K562 (cell line): Measurements from ENCODE around the gene DNAAF9. TPM values are rescaled to one million over a fixed set of nuclear protein-coding genes. Genes with fewer than 3 reads are reported as not detected.

Source experiments
- ATAC-seq: fragments of 200-7000 bp; cut with Tn5 transposase; 3 replicates; pipeline ENCODE4 v1.9.1; 2020; ENCODE audit warnings: moderate library complexity
- BruUV-seq: library from RNA; stranded (reverse); fragments of 400-500 nt; replicated peaks from 2 replicates; lab custom pipeline; 2021; lab: Mats Ljungman, UMichigan
- CTCF ChIA-PET: fragments of 300-600 bp; formaldehyde crosslinking; extraction: SDS; loops from one replicate; lab custom pipeline; 2021; ENCODE audit warnings: low intra/inter-chr PET ratio; lab: Yijun Ruan, JAX
- POLR2A ChIA-PET: fragments of 300-600, 350-650 bp; sonication (Branson Sonifier 250); formaldehyde crosslinking; extraction: SDS; loops from one replicate; lab custom pipeline; 2021; ENCODE audit warnings: antibody characterized with exemption, inconsistent platforms; lab: Yijun Ruan, JAX
- DNase-seq, 4 experiments: peaks; one replicate each; pipeline versions ENCODE4 v3.0.0 to v3.0.0-alpha.2; 2011 to 2018; ENCODE audit warnings: low spot score in 3 of 4, mixed read lengths in 3 of 4; ENCODE audit errors: extremely low read depth in 1 of 4
- FAIRE-seq: peaks from 2 replicates; lab custom pipeline; 2011; peaks lifted over from hg19 to GRCh38; lab: Jason Lieb, UNC
- H2AFZ ChIP-seq: 2 replicates; pipeline ENCODE4 v1.6.0; 2011; ENCODE audit warnings: low read depth, low read length, control low read depth, inconsistent platforms
- H3K27ac ChIP-seq: fragments of 200-600 bp; 3 replicates; pipeline ENCODE4 v1.8.0; 2011; ENCODE audit warnings: low read depth, mild to moderate bottlenecking, control low read depth, inconsistent platforms, low read length, moderate library complexity, mixed read lengths; ENCODE audit errors: extremely low read depth
- H3K27me3 ChIP-seq, 2 experiments: fragments of 300-600 bp in 1 of 2; 2 replicates in 1 of 2; 3 replicates in 1 of 2; pipeline versions ENCODE4 v1.6.0 to v1.8.0; 2011; ENCODE audit warnings: inconsistent platforms in 2 of 2, low read length in 2 of 2, mild to moderate bottlenecking in 1 of 2, mixed read lengths in 1 of 2, moderate library complexity in 1 of 2; ENCODE audit not compliant: control insufficient read depth in 2 of 2, insufficient read depth in 2 of 2
- H3K36me3 ChIP-seq: fragments of 300-600 bp; 3 replicates; pipeline ENCODE4 v1.8.0; 2011; ENCODE audit warnings: mild to moderate bottlenecking, low read length, inconsistent platforms; ENCODE audit not compliant: control insufficient read depth, insufficient read depth
- H3K4me1 ChIP-seq, 2 experiments: fragments of 200-600 bp in 1 of 2; replicated peaks in 1 of 2; 2 replicates in 1 of 2; 3 replicates in 1 of 2; pipeline versions ENCODE4 v1.5.1 to v1.8.0; 2011; ENCODE audit warnings: inconsistent platforms in 2 of 2, low read length in 2 of 2, mild to moderate bottlenecking in 1 of 2, mixed read lengths in 1 of 2, moderate library complexity in 1 of 2; ENCODE audit not compliant: control insufficient read depth in 2 of 2, insufficient read depth in 2 of 2
- H3K4me2 ChIP-seq: 2 replicates; pipeline ENCODE4 v1.6.1; 2011; ENCODE audit warnings: low read length, control low read depth, inconsistent platforms, mixed read lengths; ENCODE audit not compliant: insufficient read depth
- H3K4me3 ChIP-seq: fragments of 200-600 bp; sonication (generic), shearing (Covaris generic); 2 replicates; pipeline ENCODE4 v1.5.1; 2016; ENCODE audit warnings: control low read depth, inconsistent platforms
- H3K79me2 ChIP-seq: fragments of 200-600 bp; 3 replicates; pipeline ENCODE4 v1.8.0; 2011; ENCODE audit warnings: low read length, inconsistent platforms; ENCODE audit not compliant: control insufficient read depth, insufficient read depth
- H3K9ac ChIP-seq, 2 experiments: 2 replicates each; pipeline versions ENCODE4 v1.6.0 to v1.6.1; 2011; ENCODE audit warnings: low read depth in 2 of 2, low read length in 2 of 2, control low read depth in 1 of 2, inconsistent platforms in 1 of 2, mild to moderate bottlenecking in 1 of 2, mixed read lengths in 1 of 2; ENCODE audit not compliant: insufficient read depth in 1 of 2
- H3K9me1 ChIP-seq: one replicate; pipeline ENCODE4 v1.6.0; 2011; ENCODE audit warnings: inconsistent platforms, mild to moderate bottlenecking, low read length, moderate library complexity; ENCODE audit not compliant: control insufficient read depth, insufficient read depth
- H3K9me3 ChIP-seq: replicated peaks from 2 replicates; pipeline ENCODE4 v1.5.1; 2011; ENCODE audit warnings: low read depth, low read length, inconsistent platforms; ENCODE audit not compliant: control insufficient read depth, insufficient read depth
- H4K20me1 ChIP-seq: replicated peaks from 2 replicates; pipeline ENCODE4 v1.6.1; 2011; ENCODE audit warnings: low read length, inconsistent platforms, mixed read lengths; ENCODE audit not compliant: control insufficient read depth, insufficient read depth
- RREB1 ChIP-seq: fragments of 250-450 bp; sonication (Bioruptor Pico); IDR thresholded peaks from 2 replicates; pipeline ENCODE4 v1.4.0; 2020
- SREBF2 ChIP-seq: sonication (generic); formaldehyde crosslinking; IDR thresholded peaks from 2 replicates; pipeline ENCODE4 v1.4.0; 2020; ENCODE audit warnings: mild to moderate bottlenecking, missing genetic modification reagents
- TAF1 ChIP-seq: IDR thresholded peaks from 2 replicates; pipeline ENCODE4 v1.6.1; 2011; ENCODE audit warnings: mild to moderate bottlenecking, low read length, moderate library complexity; ENCODE audit not compliant: insufficient read depth, control insufficient read depth, severe bottlenecking; ENCODE audit errors: extremely low read depth
- ZBTB12 ChIP-seq: fragments of 250-450 bp; sonication (Bioruptor Pico); IDR thresholded peaks from 2 replicates; pipeline ENCODE4 v1.4.0; 2020
- ZNF407 ChIP-seq: fragments of 450-650 bp; IDR thresholded peaks from 2 replicates; pipeline ENCODE4 v1.6.1; 2016; ENCODE audit warnings: low read depth
- WGBS: fragments of 100-300 bp; shearing (Covaris generic); methylation state at CpG from one replicate; pipeline ENCODE4 v1.1.6; 2016; ENCODE audit warnings: low coverage, mixed read lengths; ENCODE audit not compliant: insufficient coverage; ENCODE audit errors: missing lambda C conversion rate; 5-methylcytosine and 5-hydroxymethylcytosine counted together
- in situ Hi-C: fragments of 300-500 bp; cut with MboI; formaldehyde crosslinking; loops from 4 replicates; pipeline ENCODE4 v1.15.0; 2018; ENCODE audit warnings: inconsistent platforms, mixed read lengths
- intact Hi-C: fragments of 100-400 bp; cut with micrococcal nuclease; formaldehyde crosslinking; loops from 2 replicates; pipeline ENCODE4 v1.14.2; 2022
- polyA plus RNA-seq, 8 experiments: library from polyadenylated mRNA; depleted of rRNA in 4 of 8; stranded (reverse) in 5 of 8; unstranded in 3 of 8; fragments of >200 nt; fragmentation: Nextera tagmentation in 2 of 8; fragmentation: Illumina TruSeq in 1 of 8; extraction: Ambion mirVana in 2 of 8; extraction: Trizol in 1 of 8; gene quantifications; 2 replicates each; pipeline versions ENCODE4 v1.2.1 to v1.2.3, GENCODE V29; 2011 to 2014; ENCODE audit warnings: inconsistent platforms in 1 of 8, missing spikeins in 1 of 8
- total RNA-seq, 7 experiments: library from RNA; depleted of rRNA in 6 of 7; stranded (reverse); fragments of >200 nt in 6 of 7; fragmentation: Illumina TruSeq in 2 of 7; extraction: Trizol in 2 of 7; gene quantifications; 2 replicates each; pipeline versions ENCODE4 v1.2.1 to v1.2.3, GENCODE V29; 2011 to 2021; ENCODE audit warnings: low replicate concordance in 1 of 7

The DNAAF9 gene
- total and polyA plus RNA-seq, 9 of the 15 experiments (the other 6 are each of a cell fraction or from before 2014, with no cell fraction given) = 0.42 to 2.9 (median 1.9) TPM

DNA sequence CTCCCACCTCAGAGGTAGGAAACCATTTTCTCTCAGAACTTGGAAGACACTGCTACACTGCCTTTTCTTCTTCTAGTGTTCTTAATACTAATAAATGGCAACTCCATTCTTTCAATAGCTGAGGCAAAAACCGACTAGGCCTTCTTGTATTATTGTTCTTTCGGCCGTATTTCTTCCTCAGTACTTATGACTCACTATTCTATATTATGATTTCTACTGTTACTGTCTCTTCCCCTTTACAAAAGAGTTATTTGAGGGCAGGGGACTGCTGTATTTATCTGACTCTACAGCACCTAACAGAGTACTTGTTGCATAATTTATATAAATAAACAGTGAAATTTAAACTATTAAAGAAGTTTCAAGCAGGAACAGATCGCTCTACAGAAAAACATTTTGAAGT lies 3.1 kb downstream of the DNAAF9 start (continued):
- TF ChIP-seq TAF1 (no peak), SREBF2 (no peak)

GRCh38 chr20:3403741-3404140 lies 3.7 kb downstream of the DNAAF9 start:
- Histone ChIP-seq H2AFZ (no peak overlapping the region), H3K4me3 (no peak overlapping the region), H3K9me1 (no peaks in the 10 kb centered on the region), H3K9ac (no peak overlapping the region), H3K4me2 (no peak overlapping the region), H3K79me2 (peaks cover 15% of the 10 kb centered on the region), H3K27ac (no peak overlapping the region), H3K36me3 (no peaks in the 10 kb centered on the region; the same call in 2 of the 3 replicates), H3K4me1 (peaks cover 8 to 10% of the 10 kb centered on the region in 2 experiments; a peak in 4 of 5 replicates), H4K20me1 (no peaks in the 10 kb centered on the region), H3K9me3 (no peaks in the 10 kb centered on the region), H3K27me3 (no peaks in the 10 kb centered on the region)
- 81% methylated on average over 2 of the region's 2 CpGs for WGBS
- FAIRE-seq (no peak), ATAC-seq (no peak), DNase-seq (no peak)
- ChIA-PET POLR2A (no interaction called here), CTCF (no interaction called here)
- in situ Hi-C loops = no loop called here
- no TSS peak for BruUV-seq
- intact Hi-C loops = no loop called here
- no peak for TF ChIP-seq ZNF407
- TF ChIP-seq RREB1 = no peak
- no peak for TF ChIP-seq ZBTB12 (CRISPR knock-in tag)
